Muscle of arm (tissue), 12 donors: ENCODE measurements around the gene IRS1. TPM values are rescaled to one million over a fixed set of nuclear protein-coding genes. Genes with fewer than 3 reads are reported as not detected.

ENCODE experiments used
- DNase-seq: peaks from one replicate; pipeline ENCODE4 v3.0.0-alpha.2; 2013
- polyA plus RNA-seq, 12 donors: library from polyadenylated mRNA; unstranded; fragments of 120-200 nt; gene quantifications; one replicate each; pipeline ENCODE4 v1.2.1, GENCODE V29; 2013; ENCODE audit not compliant: insufficient read length in 12 of 12

Gene IRS1
- polyA plus RNA-seq, 12 donors, result 13.9 to 37.4 (median 19.4) TPM; not detected in 1

- DNase-seq, result no peak
Observed at GRCh38 chr2:226829721-226830631, 30.4 kb upstream of the IRS1 start.

GRCh38 chr2:226828191-226828590 is 28.6 kb upstream of the IRS1 start:
- no peak for DNase-seq

- no peak for DNase-seq
Observed at GRCh38 chr2:226825056-226825455, 25.4 kb upstream of the IRS1 start.

- DNase-seq, result no peak
Observed at GRCh38 chr2:226818930-226819329, 19.3 kb upstream of the IRS1 start.

GRCh38 chr2:226813148-226813701 is 13.6 kb upstream of the IRS1 start:
- DNase-seq, result no peak

GRCh38 chr2:226803410-226803809 is 3.8 kb upstream of the IRS1 start:
- no peak for DNase-seq

- peak; percentile 76 for DNase-seq
Observed at GRCh38 chr2:226802573-226802972, 3.0 kb upstream of the IRS1 start.

GRCh38 chr2:226800941-226801784 is 1.5 kb upstream of the IRS1 start:
- peak; percentile 57 for DNase-seq

- peak; percentile 13 for DNase-seq
Observed at GRCh38 chr2:226799976-226800940, 638 bp upstream of the IRS1 start.

GRCh38 chr2:226798422-226799210 is 1.0 kb downstream of the IRS1 start:
- DNase-seq, result peak; percentile 53

GRCh38 chr2:226797989-226798421 is 1.6 kb downstream of the IRS1 start:
- DNase-seq, result no peak

GRCh38 chr2:226797289-226797988 is 2.2 kb downstream of the IRS1 start:
- DNase-seq, result no peak

- no peak for DNase-seq
Observed at GRCh38 chr2:226796840-226797288, 2.8 kb downstream of the IRS1 start.

- no peak for DNase-seq
Observed at GRCh38 chr2:226796012-226796839, 3.4 kb downstream of the IRS1 start.

GRCh38 chr2:226795281-226796011 is 4.2 kb downstream of the IRS1 start:
- no peak for DNase-seq

- no peak for DNase-seq
Observed at GRCh38 chr2:226794751-226795171, 4.9 kb downstream of the IRS1 start.

- no peak for DNase-seq
Observed at GRCh38 chr2:226794196-226794661, 5.4 kb downstream of the IRS1 start.

GRCh38 chr2:226793646-226794045 is 6.0 kb downstream of the IRS1 start:
- no peak for DNase-seq
